HG02981 (cell line): ENCODE measurements around the gene DSN1.
A peak's percentile ranks its signal among the peaks of the same experiment; 100 is the strongest.

Source experiments
- ATAC-seq: cut with Tn5 transposase; IDR thresholded peaks from one replicate; pipeline ENCODE4 v1.9.1; 2021; ENCODE audit warnings: mild to moderate bottlenecking, moderate library complexity; ENCODE audit not compliant: unreplicated experiment

DSN1 gene

DNA sequence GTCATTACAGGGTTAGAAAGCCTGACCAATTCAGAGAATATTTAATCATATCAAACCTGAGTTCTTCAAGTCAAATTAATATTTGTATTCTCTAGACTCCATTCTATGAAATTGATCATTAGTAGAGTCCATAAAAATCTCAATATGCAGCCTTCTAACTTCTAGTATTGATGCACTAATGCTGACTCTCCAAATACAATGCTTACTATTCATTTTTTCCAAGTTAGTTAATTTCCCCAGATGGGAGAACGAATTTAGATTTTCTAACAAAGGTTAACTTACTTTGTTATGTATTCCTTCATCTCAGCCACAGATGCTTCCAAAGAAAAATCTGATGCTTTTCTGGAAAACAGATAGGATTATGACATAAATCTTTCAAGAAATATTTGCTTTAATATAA, 15.3 kb downstream of the DSN1 start:
- ATAC-seq = no peak

GRCh38 chr20:36756496-36756895, 17.1 kb downstream of the DSN1 start:
- no peak for ATAC-seq

DNA sequence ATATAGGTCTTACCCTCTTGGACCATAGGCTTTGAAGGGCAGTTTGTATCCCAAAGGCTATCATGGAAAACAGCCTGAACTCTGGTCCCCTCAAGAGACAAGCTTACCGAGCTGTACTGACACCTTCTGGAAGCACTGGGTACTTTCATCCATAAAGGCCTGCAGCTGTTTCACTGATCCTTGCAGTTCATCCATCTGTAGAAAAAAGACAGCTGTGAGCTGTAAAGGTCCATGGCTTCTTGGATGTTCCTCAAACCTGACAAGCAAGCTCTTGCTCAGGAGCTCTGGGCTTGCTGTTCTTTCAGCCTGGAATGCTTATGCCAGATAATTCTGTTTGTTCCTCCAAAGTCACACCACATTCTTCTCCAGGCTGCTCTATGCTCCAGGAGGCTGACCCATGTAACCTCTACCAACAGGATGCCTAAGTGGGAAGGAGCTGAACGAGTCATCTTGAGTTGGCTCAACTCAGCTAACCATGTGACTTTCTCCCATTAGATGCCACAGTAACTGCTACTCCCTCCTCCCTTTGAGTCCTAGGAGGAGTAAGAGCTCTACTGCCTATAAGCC, 18.8 kb downstream of the DSN1 start:
- ATAC-seq = no peak

GRCh38 chr20:36752582-36752981, 21.0 kb downstream of the DSN1 start:
- ATAC-seq = no peak

GRCh38 chr20:36745927-36746659, 27.5 kb downstream of the DSN1 start, which contains the start of gene NDRG3:
Gene NDRG3, minus strand, starts transcription at chr20:36746090. Its CDS starts 24,355 bp downstream, at chr20:36721735.
- peak; percentile 92 for ATAC-seq

DNA sequence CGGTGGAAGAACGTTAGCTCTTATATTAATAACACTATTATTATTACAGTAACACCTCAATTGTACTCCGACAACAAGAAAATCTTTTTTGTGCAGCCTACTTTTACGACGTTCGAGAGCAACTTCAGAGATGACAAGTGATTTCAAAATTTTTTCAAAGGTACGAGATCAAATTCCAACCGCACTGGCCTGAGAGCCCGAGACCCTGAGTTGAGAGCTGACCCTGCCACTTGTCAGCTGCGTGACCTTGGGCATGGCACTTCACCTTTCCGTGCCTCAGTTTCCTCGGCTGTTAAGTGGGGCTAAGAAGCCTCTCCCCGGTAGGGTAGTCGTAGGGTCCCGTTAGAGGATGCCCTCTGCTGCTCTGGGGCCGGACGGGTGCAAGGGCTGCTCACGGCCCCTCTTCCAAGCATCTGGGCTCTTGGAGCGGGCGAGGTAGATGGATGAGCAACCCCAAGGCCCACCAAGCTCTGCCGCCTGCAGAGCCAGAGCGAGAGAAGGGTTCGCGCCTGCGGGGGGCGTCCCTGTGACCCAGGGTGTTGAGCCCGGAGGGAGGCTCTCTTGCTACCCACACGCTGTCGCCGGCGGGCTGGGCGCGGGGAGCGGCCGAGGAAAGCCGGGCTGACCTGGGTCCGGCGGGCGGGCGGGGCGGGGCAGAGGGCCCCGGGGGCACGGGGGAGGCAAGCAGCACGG, 28.2 kb downstream of the DSN1 start:
- ATAC-seq = peak; percentile 30

GRCh38 chr20:36744764-36745191, 28.8 kb downstream of the DSN1 start:
- ATAC-seq = no peak

GRCh38 chr20:36744243-36744642, 29.3 kb downstream of the DSN1 start:
- ATAC-seq = no peak

GRCh38 chr20:36742558-36742957, 31.0 kb downstream of the DSN1 start:
- ATAC-seq = no peak

DNA sequence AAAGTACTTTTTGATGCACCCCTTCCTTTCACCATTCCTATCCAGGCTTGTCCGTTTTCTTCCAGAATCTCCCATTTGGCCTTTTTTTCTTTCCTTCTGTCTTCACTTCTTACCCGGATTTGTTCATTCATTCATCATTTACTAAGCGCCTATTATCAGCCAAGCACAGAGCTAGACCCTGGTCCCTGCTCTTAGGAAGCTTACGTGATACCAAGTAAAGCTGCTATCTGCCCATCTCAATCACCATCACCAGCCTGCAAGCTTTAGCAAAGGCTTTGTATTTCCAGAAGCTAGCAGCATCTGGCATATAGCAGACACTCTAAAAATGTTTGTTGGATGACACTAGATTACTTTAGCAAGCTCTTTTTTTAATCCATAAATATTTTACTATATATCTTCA, 32.5 kb downstream of the DSN1 start:
- no peak for ATAC-seq

DNA sequence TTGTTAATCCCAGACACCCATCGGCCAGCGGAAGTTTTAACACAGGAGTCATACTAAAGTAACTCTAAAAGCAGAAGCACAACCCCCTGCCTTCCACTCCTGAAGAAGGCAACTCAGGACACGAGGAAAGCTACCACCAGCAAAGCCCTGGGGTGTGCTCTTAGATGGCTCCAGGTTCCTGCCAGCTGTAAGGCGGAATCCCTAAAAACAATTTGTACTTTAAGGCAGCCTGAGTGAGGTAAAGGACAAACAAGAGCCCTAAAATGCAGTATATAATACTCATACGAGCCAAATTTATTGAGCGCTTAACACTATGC, 36.4 kb downstream of the DSN1 start:
- no peak for ATAC-seq

GRCh38 chr20:36736451-36737182, 36.9 kb downstream of the DSN1 start:
- ATAC-seq = no peak

DNA sequence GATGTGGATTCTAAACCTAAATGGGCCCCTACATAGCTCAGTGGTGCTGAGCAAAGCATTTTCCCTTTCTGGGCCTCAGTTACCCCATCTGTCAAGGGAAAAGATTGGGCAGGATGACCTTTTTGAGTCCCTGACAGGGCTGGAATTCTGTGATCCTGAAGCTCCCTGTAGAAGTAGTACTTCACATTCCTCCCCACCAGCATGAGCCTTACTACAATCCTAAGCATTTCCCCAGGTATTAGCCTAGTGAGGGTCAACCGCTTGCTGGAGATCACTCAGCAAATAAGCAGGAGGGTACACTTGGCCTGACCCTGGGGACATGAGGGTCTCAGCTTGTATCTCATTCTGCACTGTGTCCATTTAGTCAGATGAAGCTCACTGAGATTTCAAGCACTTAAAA, 41.1 kb downstream of the DSN1 start:
- ATAC-seq = no peak

GRCh38 chr20:36728986-36729385, 44.6 kb downstream of the DSN1 start:
- no peak for ATAC-seq

DNA sequence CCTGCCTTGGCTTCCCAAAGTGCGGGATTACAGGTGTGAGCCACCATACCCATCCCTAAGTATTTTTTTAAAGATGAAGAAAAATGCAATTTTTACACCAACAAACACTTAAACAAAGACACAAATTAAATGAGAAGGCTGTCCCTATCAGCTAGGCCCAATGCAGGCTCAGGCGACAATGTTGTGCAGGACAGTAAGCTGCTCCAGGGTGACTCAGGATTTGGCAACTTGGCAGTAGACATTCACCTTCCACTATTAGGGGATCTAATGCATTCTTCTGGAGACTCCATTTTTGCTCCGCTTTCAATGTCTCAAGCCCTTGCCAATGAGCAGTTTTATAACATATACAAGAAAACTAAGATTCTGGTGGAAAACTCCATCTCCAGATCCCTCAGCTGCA, 47.4 kb downstream of the DSN1 start:
- ATAC-seq = no peak

- no peak for ATAC-seq
These were observed 53.1 kb downstream of the DSN1 start for GRCh38 chr20:36720510-36720909.

DNA sequence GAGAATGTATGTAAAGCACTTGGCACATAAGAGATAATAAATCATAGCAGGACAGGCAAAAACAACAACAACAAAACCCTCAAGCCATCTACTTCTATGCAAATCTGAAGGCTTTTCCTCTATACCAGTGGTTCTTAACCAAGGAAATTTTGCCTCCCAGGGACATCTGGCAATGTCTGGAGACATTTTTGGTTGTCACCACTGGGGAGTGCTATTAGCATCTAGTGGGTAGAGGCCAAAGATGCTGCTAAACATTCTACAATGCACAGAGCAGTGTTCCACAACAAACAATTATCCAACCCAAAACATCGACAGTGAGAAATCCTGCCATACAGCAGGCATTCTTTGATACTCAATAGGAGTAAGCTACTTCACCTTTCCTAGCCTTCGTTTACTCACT, 55.9 kb downstream of the DSN1 start:
- no peak for ATAC-seq

- ATAC-seq = no peak
These were observed 56.5 kb downstream of the DSN1 start for GRCh38 chr20:36717021-36717420.

- no peak for ATAC-seq
These were observed 60.8 kb downstream of the DSN1 start for GRCh38 chr20:36712775-36713174.

- no peak for ATAC-seq
These were observed 64.4 kb downstream of the DSN1 start for GRCh38 chr20:36709126-36709525.

DNA sequence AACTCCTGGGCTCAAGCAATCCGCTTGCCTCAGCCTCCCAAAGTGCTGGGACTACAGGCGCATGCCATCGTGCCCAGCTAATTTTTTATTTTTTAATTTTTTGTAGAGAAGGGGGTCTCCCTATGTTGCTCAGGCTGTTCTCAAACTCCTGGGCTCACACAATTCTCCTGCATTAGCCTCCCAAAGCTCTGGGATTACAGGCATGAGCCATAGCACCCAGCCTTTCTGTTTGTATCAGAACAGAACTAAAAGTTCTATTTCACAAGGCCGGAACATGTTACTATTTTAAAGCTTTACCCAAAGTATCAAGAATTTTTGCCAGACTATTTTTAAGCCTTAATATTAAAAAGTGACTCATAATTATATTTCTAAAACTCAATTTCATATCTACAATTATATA, 70.0 kb downstream of the DSN1 start:
- ATAC-seq = no peak
